Kidney epithelial cell (primary cell): ENCODE data around the gene DLG5. TPM values are rescaled to one million over a fixed set of nuclear protein-coding genes. Genes with fewer than 3 reads are reported as not detected.

Experiments used
- DNase-seq: peaks from one replicate; pipeline ENCODE4 v3.0.0-alpha.2; 2010; ENCODE audit warnings: low read depth
- H3K27me3 ChIP-seq: 2 replicates; pipeline ENCODE4 v1.6.0; 2011; ENCODE audit warnings: low read length; ENCODE audit not compliant: control insufficient read depth, insufficient read depth
- H3K36me3 ChIP-seq: 2 replicates; pipeline ENCODE4 v1.5.1; 2011; ENCODE audit warnings: low read length; ENCODE audit not compliant: control insufficient read depth, insufficient read depth
- H3K4me3 ChIP-seq: 2 replicates; pipeline ENCODE4 v1.5.1; 2011; ENCODE audit warnings: low read depth, mild to moderate bottlenecking, control low read depth, low read length
- total RNA-seq: library from RNA; depleted of rRNA; stranded (reverse); fragments of >200 nt; gene quantifications from 2 replicates; pipeline ENCODE4 v1.2.3, GENCODE V29; 2015
- TF ChIP-seq, protein P1 (sequence below): IDR thresholded peaks from 2 replicates; pipeline ENCODE4 v1.5.1; 2011; ENCODE audit warnings: mild to moderate bottlenecking, moderate library complexity, low read length, control low read depth, inconsistent platforms; ENCODE audit not compliant: insufficient read depth, poor library complexity, severe bottlenecking

DLG5 gene
- total RNA-seq, 1 donor from 2014 or later, result 35.9 TPM

GRCh38 chr10:77861366-77861765 lies 65.2 kb downstream of the DLG5 start:
- no peaks in the 10 kb centered on the region for H3K36me3 ChIP-seq
- no peak overlapping the region for H3K4me3 ChIP-seq
- H3K27me3 ChIP-seq, result no peaks in the 10 kb centered on the region
- no peak for DNase-seq
- TF ChIP-seq, protein P1, sequence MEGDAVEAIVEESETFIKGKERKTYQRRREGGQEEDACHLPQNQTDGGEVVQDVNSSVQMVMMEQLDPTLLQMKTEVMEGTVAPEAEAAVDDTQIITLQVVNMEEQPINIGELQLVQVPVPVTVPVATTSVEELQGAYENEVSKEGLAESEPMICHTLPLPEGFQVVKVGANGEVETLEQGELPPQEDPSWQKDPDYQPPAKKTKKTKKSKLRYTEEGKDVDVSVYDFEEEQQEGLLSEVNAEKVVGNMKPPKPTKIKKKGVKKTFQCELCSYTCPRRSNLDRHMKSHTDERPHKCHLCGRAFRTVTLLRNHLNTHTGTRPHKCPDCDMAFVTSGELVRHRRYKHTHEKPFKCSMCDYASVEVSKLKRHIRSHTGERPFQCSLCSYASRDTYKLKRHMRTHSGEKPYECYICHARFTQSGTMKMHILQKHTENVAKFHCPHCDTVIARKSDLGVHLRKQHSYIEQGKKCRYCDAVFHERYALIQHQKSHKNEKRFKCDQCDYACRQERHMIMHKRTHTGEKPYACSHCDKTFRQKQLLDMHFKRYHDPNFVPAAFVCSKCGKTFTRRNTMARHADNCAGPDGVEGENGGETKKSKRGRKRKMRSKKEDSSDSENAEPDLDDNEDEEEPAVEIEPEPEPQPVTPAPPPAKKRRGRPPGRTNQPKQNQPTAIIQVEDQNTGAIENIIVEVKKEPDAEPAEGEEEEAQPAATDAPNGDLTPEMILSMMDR, result no peak

- no peak for DNase-seq
- no peak overlapping the region for H3K4me3 ChIP-seq
- H3K27me3 ChIP-seq, result no peaks in the 10 kb centered on the region
- TF ChIP-seq, protein P1, result no peak
- no peaks in the 10 kb centered on the region for H3K36me3 ChIP-seq
These were observed 66.7 kb downstream of the DLG5 start for GRCh38 chr10:77859865-77860282.

- TF ChIP-seq, protein P1, result no peak
- DNase-seq, result no peak
- Histone ChIP-seq H3K4me3 (no peak overlapping the region), H3K27me3 (no peaks in the 10 kb centered on the region), H3K36me3 (no peaks in the 10 kb centered on the region)
These were observed 67.2 kb downstream of the DLG5 start for GRCh38 chr10:77859200-77859864.

- Histone ChIP-seq H3K36me3 (no peaks in the 10 kb centered on the region), H3K27me3 (no peaks in the 10 kb centered on the region), H3K4me3 (no peak overlapping the region)
- TF ChIP-seq, protein P1, result no peak
- DNase-seq, result no peak
These were observed 69.3 kb downstream of the DLG5 start for GRCh38 chr10:77857272-77857671.

DNA sequence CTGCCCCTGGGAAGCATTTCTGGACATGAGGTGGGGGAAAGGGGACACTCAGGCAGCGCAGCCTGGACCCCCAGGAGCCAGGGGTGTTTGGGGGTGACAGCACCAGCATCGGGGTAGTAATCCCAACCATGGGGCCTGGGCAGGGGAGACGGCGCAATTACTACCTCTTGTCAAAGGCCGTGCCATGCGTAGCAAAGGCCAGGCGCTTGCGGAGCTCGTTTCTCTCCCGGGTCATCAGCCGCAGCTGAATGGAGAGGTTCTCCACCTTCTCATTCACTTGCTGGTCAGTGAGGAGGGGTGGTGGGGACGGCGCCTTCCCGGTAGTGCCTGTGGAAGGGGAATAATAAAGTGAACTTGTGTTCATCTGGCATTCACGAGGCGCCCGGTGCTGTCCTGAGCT lies 70.0 kb downstream of the DLG5 start:
- TF ChIP-seq, protein P1, result no peak
- Histone ChIP-seq H3K27me3 (no peaks in the 10 kb centered on the region), H3K36me3 (no peaks in the 10 kb centered on the region), H3K4me3 (no peak overlapping the region)
- no peak for DNase-seq
